Fibroblast of mammary gland (primary cell): ENCODE data around the gene MSI1.

Source experiments
- DNase-seq: peaks from one replicate; pipeline ENCODE4 v3.0.0-alpha.2; 2010; ENCODE audit warnings: low read depth
- H3K4me3 ChIP-seq: 2 replicates; pipeline ENCODE4 v1.5.1; 2011; ENCODE audit warnings: low read depth, mild to moderate bottlenecking, low read length, moderate library complexity; ENCODE audit not compliant: control insufficient read depth
- CTCF ChIP-seq: conservative IDR thresholded peaks from 2 replicates; pipeline ENCODE4 v1.5.1; 2011; ENCODE audit warnings: low read depth, low read length, inconsistent platforms; ENCODE audit not compliant: control insufficient read depth, insufficient read depth

MSI1 gene

GRCh38 chr12:120364487-120364886, 4.5 kb downstream of the MSI1 start:
- TF ChIP-seq CTCF: no peak
- DNase-seq: no peak
- H3K4me3 ChIP-seq: no peak overlapping the region

- no peak for TF ChIP-seq CTCF
- no peak overlapping the region for H3K4me3 ChIP-seq
- no peak for DNase-seq
Observed at GRCh38 chr12:120363274-120363855, 5.6 kb downstream of the MSI1 start.

- DNase-seq: no peak
- TF ChIP-seq CTCF: no peak
- H3K4me3 ChIP-seq: no peak overlapping the region
Observed at GRCh38 chr12:120362516-120363273, 6.3 kb downstream of the MSI1 start.

- TF ChIP-seq CTCF: no peak
- H3K4me3 ChIP-seq: peak overlapping the region; percentile 12
- DNase-seq: peak; percentile 67
Observed at GRCh38 chr12:120361506-120362208, 7.3 kb downstream of the MSI1 start.

GRCh38 chr12:120359128-120359527, 9.8 kb downstream of the MSI1 start:
- no peak for DNase-seq
- no peak overlapping the region for H3K4me3 ChIP-seq
- no peak for TF ChIP-seq CTCF

- DNase-seq: no peak
- no peak for TF ChIP-seq CTCF
- H3K4me3 ChIP-seq: no peak overlapping the region
Observed at GRCh38 chr12:120358412-120359100, 10.4 kb downstream of the MSI1 start.
